KMS-11 (cell line): ENCODE measurements around the gene MGME1.
"Not testable (repeated sequence)": the region's sequence is repeated elsewhere in the genome, so short reads cannot be mapped to it uniquely, and the experiment has no call there.

Experiments used
- H2AFZ ChIP-seq: fragments of 200-600 bp; sonication (generic); 2 replicates; pipeline ENCODE4 v1.6.1; 2016; ENCODE audit warnings: antibody characterized with exemption, mixed run types, low read depth
- H3K27ac ChIP-seq: fragments of 200-600 bp; sonication (generic); 2 replicates; pipeline ENCODE4 v1.6.1; 2016; ENCODE audit warnings: mild to moderate bottlenecking, mixed run types
- H3K27me3 ChIP-seq: fragments of 200-600 bp; sonication (generic); 2 replicates; pipeline ENCODE4 v1.6.1; 2017; ENCODE audit warnings: mild to moderate bottlenecking, low read depth, mixed run types, moderate library complexity; ENCODE audit not compliant: insufficient read depth
- H3K36me3 ChIP-seq: fragments of 200-600 bp; sonication (generic); 2 replicates; pipeline ENCODE4 v1.6.1; 2017; ENCODE audit warnings: mild to moderate bottlenecking, mixed run types; ENCODE audit not compliant: insufficient read depth
- H3K4me1 ChIP-seq: fragments of 200-600 bp; sonication (generic); 2 replicates; pipeline ENCODE4 v1.6.1; 2016; ENCODE audit warnings: mild to moderate bottlenecking, low read depth, mixed run types; ENCODE audit not compliant: poor library complexity, severe bottlenecking
- H3K4me2 ChIP-seq: fragments of 200-600 bp; sonication (generic); 2 replicates; pipeline ENCODE4 v1.7.0; 2016; ENCODE audit warnings: mild to moderate bottlenecking, mixed run types
- H3K4me3 ChIP-seq: fragments of 200-600 bp; sonication (generic); IDR thresholded peaks from 2 replicates; pipeline ENCODE4 v1.6.1; 2017; ENCODE audit warnings: low read depth, low read length, mixed read lengths; ENCODE audit not compliant: insufficient read depth
- H3K79me2 ChIP-seq: fragments of 200-600 bp; sonication (generic); 2 replicates; pipeline ENCODE4 v1.6.1; 2016; ENCODE audit warnings: low read depth, mixed run types; ENCODE audit not compliant: insufficient read depth
- H3K9ac ChIP-seq: fragments of 200-600 bp; sonication (generic); 2 replicates; pipeline ENCODE4 v1.6.1; 2016; ENCODE audit warnings: mild to moderate bottlenecking, mixed run types
- H4K20me1 ChIP-seq: fragments of 200-600 bp; sonication (generic); 2 replicates; pipeline ENCODE4 v1.6.1; 2016; ENCODE audit warnings: mild to moderate bottlenecking, mixed run types; ENCODE audit not compliant: insufficient read depth
- TF ChIP-seq, protein P1 (sequence below): fragments of 200-600 bp; sonication (generic); conservative IDR thresholded peaks from 2 replicates; pipeline ENCODE4 v1.6.1; 2017; ENCODE audit warnings: low read depth, mild to moderate bottlenecking, antibody characterized with exemption, low read length, moderate library complexity, mixed read lengths

Gene MGME1

DNA sequence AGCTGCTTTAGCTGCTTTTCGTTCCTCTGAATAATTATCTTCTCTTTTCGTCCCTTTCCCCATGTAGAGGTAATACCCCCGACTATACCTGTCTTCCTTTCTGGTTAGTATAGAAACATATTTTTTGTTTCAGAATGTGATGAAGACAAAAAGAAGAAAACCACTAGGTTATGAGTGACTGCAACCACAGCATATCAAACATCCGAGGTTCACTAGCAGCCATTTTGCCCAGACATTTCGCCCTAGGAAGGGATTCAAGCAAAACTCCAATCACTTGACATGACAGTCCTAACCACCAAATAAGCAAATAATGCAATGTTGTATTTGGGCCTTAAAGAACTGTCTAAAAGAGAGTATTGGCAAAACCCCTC lies 9.6 kb upstream of the MGME1 start:
- TF ChIP-seq, protein P1, sequence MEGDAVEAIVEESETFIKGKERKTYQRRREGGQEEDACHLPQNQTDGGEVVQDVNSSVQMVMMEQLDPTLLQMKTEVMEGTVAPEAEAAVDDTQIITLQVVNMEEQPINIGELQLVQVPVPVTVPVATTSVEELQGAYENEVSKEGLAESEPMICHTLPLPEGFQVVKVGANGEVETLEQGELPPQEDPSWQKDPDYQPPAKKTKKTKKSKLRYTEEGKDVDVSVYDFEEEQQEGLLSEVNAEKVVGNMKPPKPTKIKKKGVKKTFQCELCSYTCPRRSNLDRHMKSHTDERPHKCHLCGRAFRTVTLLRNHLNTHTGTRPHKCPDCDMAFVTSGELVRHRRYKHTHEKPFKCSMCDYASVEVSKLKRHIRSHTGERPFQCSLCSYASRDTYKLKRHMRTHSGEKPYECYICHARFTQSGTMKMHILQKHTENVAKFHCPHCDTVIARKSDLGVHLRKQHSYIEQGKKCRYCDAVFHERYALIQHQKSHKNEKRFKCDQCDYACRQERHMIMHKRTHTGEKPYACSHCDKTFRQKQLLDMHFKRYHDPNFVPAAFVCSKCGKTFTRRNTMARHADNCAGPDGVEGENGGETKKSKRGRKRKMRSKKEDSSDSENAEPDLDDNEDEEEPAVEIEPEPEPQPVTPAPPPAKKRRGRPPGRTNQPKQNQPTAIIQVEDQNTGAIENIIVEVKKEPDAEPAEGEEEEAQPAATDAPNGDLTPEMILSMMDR: no peak
- Histone ChIP-seq H4K20me1 (peaks cover 70% of the 10 kb centered on the region), H3K4me2 (peak overlapping the region; percentile 2; the same call in 1 of the 2 replicates), H3K27ac (peak overlapping the region; percentile 39; the same call in 1 of the 2 replicates), H3K4me3 (no peak overlapping the region), H2AFZ (no peak overlapping the region), H3K27me3 (no peaks in the 10 kb centered on the region), H3K79me2 (peaks cover 100% of the 10 kb centered on the region), H3K36me3 (peaks cover 2% of the 10 kb centered on the region; the same call in 1 of the 2 replicates), H3K4me1 (peaks cover 77% of the 10 kb centered on the region), H3K9ac (no peak overlapping the region)

DNA sequence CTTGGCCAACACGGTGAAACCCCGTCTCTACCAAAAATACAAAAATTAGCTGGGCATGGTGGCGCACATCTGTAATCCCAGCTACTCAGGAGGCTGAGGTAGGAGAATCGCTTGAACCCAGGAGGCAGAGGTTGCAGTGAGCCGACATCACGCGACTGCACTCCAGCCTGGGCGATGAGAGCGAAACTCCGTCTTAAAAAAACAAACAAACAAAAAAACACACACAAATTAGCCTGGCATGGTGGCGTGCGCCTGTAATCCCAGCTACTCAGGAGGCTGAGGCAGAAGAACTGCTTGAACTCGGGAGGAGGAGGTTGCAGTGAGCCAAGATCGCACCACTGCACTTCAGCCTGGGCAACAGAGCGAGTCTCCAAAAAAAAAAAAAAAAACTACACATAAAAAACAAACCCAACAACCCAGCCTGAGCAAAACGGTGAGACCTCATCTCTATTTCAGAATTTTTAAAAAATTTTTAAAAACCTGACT lies 8.4 kb upstream of the MGME1 start:
- H3K4me1 ChIP-seq: peaks cover 88% of the 10 kb centered on the region

DNA sequence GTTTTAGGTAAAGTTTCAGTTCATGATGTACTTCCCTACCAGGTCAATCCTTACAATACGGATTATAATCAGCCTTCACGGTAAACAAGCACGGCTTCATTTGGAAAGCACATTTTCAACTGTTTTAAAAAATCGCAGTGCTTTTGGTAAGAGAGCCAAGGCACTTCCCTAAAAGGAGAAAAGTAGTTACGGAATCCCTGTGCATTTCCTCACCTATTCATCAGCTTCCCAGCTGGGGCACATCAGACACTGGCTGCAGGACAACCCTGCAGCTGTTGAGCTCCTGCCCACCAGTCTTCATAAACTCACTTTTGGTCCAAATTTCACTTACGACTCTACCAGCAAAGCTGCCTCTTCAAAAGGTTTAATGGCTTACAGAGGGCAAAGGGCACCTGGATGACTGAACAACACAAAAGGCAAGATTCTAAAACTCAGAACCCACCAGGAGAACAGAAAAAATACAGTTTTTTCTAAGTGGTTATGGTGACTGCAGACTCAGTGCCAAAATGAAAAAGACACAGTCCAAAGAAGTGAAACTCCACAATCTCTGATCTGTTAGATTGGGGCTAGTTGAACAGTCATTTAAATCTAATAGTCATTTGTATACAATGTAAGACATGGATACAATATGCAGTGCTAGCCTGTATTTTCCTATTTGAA lies 7.8 kb upstream of the MGME1 start:
- TF ChIP-seq, protein P1: no peak
- no peak overlapping the region for H2AFZ ChIP-seq
- H3K4me1 ChIP-seq: peaks cover 88% of the 10 kb centered on the region
- H3K4me3 ChIP-seq: no peak overlapping the region
- no peak overlapping the region; the same call in 1 of the 2 replicates for H3K27ac ChIP-seq
- peaks cover 100% of the 10 kb centered on the region for H3K79me2 ChIP-seq
- H3K4me2 ChIP-seq: peak overlapping the region; percentile 23; the same call in 1 of the 2 replicates
- H3K36me3 ChIP-seq: no peaks in the 10 kb centered on the region
- no peak overlapping the region for H3K9ac ChIP-seq
- H4K20me1 ChIP-seq: peaks cover 82% of the 10 kb centered on the region
- no peaks in the 10 kb centered on the region for H3K27me3 ChIP-seq

More for the DNA sequence above, 8.4 kb upstream of the MGME1 start:
- H4K20me1 ChIP-seq: peaks cover 76% of the 10 kb centered on the region
- not testable (repeated sequence) for H3K4me3 ChIP-seq, H3K27me3 ChIP-seq, H3K9ac ChIP-seq, H3K36me3 ChIP-seq, H2AFZ ChIP-seq
- H3K79me2 ChIP-seq: peaks cover 100% of the 10 kb centered on the region
- peak overlapping the region; percentile 39; the same call in 1 of the 2 replicates for H3K27ac ChIP-seq
- H3K4me2 ChIP-seq: peak overlapping the region; percentile 23; the same call in 1 of the 2 replicates

DNA sequence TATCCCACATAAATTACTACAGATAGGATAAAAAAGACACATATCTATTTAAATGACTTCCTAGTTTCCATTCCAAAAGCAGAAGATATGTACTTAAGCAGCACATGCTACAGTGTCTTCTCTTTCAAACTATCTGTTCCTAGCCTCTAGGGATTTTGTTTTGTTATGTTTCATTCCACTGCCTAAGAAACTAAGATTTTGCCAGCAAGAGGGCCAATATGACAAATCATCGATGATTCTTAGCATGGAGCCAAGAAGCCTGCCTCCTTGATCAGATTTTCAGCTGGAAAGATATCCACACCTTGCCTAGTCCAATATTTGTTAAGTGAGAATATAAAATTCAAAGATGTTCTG lies 7.3 kb upstream of the MGME1 start:
- Histone ChIP-seq H4K20me1 (peaks cover 82% of the 10 kb centered on the region), H2AFZ (no peak overlapping the region), H3K27me3 (no peaks in the 10 kb centered on the region), H3K4me3 (no peak overlapping the region), H3K9ac (no peak overlapping the region), H3K27ac (no peak overlapping the region; the same call in 1 of the 2 replicates), H3K4me1 (peaks cover 89% of the 10 kb centered on the region), H3K79me2 (peaks cover 100% of the 10 kb centered on the region), H3K4me2 (no peak overlapping the region; the same call in 1 of the 2 replicates), H3K36me3 (no peaks in the 10 kb centered on the region)
- TF ChIP-seq, protein P1: no peak
